GM19438 (cell line): ENCODE measurements around the gene IL18.
"Not testable (repeated sequence)": the region's sequence is repeated elsewhere in the genome, so short reads cannot be mapped to it uniquely, and the experiment has no call there.

Experiments used
- ATAC-seq: cut with Tn5 transposase; IDR thresholded peaks from one replicate; pipeline ENCODE4 v1.9.1; 2021; ENCODE audit warnings: low read depth; ENCODE audit not compliant: unreplicated experiment

Gene IL18

GRCh38 chr11:112127056-112127455 is 36.8 kb downstream of the IL18 start:
- ATAC-seq, result no peak

- ATAC-seq, result no peak
Measured at GRCh38 chr11:112123129-112123528, 40.8 kb downstream of the IL18 start.

- no peak for ATAC-seq
Measured at GRCh38 chr11:112121981-112122615, 41.8 kb downstream of the IL18 start.

- ATAC-seq, result no peak
Measured at GRCh38 chr11:112118176-112118575, 45.7 kb downstream of the IL18 start.

GRCh38 chr11:112115386-112115785 is 48.5 kb downstream of the IL18 start:
- no peak for ATAC-seq

GRCh38 chr11:112114460-112114859 is 49.4 kb downstream of the IL18 start:
- ATAC-seq, result no peak

GRCh38 chr11:112113539-112114457 is 50.1 kb downstream of the IL18 start:
- no peak for ATAC-seq

GRCh38 chr11:112106070-112106469 is 57.8 kb downstream of the IL18 start:
- ATAC-seq, result no peak

- ATAC-seq, result no peak
Measured at GRCh38 chr11:112103446-112103845, 60.4 kb downstream of the IL18 start.

GRCh38 chr11:112100462-112100861 is 63.4 kb downstream of the IL18 start:
- ATAC-seq, result no peak

GRCh38 chr11:112097734-112098528 is 66.0 kb downstream of the IL18 start:
- ATAC-seq, result no peak

- no peak for ATAC-seq
Measured at GRCh38 chr11:112096194-112096593, 67.7 kb downstream of the IL18 start.

GRCh38 chr11:112095302-112095701 is 68.6 kb downstream of the IL18 start:
- ATAC-seq, result not testable (repeated sequence)
